IMR-90 (cell line): ENCODE results near the gene CST1. TPM values are rescaled to one million over a fixed set of nuclear protein-coding genes. Genes with fewer than 3 reads are reported as not detected.

ENCODE experiments used
- ATAC-seq: fragments of 200-7000 bp; cut with Tn5 transposase; 2 replicates; pipeline ENCODE4 v1.9.1; 2020; ENCODE audit warnings: low read depth, mild to moderate bottlenecking, moderate library complexity
- BruUV-seq: library from RNA; stranded (reverse); fragments of 400-500 nt; replicated peaks from 2 replicates; lab custom pipeline; 2021; lab: Mats Ljungman, UMichigan
- CTCF ChIA-PET: fragments of 300-600 bp; formaldehyde crosslinking; extraction: SDS; loops from one replicate; lab custom pipeline; 2021; ENCODE audit warnings: antibody characterized with exemption; lab: Yijun Ruan, JAX
- POLR2A ChIA-PET: fragments of 300-600 bp; sonication (Branson Sonifier 250); formaldehyde crosslinking; loops from one replicate; lab custom pipeline; 2022; ENCODE audit warnings: antibody characterized with exemption; ENCODE audit not compliant: unreplicated experiment; lab: Charles Lee
- DNase-seq: peaks from one replicate; pipeline ENCODE4 v3.0.0; 2013
- H2AFZ ChIP-seq: replicated peaks from 2 replicates; pipeline ENCODE3; 2013; ENCODE audit warnings: low read length, mild to moderate bottlenecking; ENCODE audit not compliant: poor library complexity
- H2AK5ac ChIP-seq: 2 replicates; pipeline ENCODE4 v1.6.1; 2013; ENCODE audit warnings: low read depth, low read length, inconsistent platforms
- H2AK9ac ChIP-seq: replicated peaks from 2 replicates; pipeline ENCODE3; 2013; ENCODE audit warnings: mild to moderate bottlenecking, low read depth, low read length, moderate library complexity; ENCODE audit not compliant: poor library complexity
- H2BK120ac ChIP-seq: 2 replicates; pipeline ENCODE4 v1.6.1; 2013; ENCODE audit warnings: low read depth, low read length, inconsistent platforms
- H2BK15ac ChIP-seq: 3 replicates; pipeline ENCODE4 v1.6.1; 2013; ENCODE audit warnings: low read depth, low read length, inconsistent platforms
- H2BK20ac ChIP-seq: 2 replicates; pipeline ENCODE4 v1.6.1; 2013; ENCODE audit warnings: low read depth, mild to moderate bottlenecking, inconsistent platforms, low read length, moderate library complexity
- H2BK5ac ChIP-seq: 2 replicates; pipeline ENCODE4 v1.6.1; 2013; ENCODE audit warnings: mild to moderate bottlenecking, low read depth, low read length, inconsistent platforms; ENCODE audit not compliant: poor library complexity, severe bottlenecking
- H3K14ac ChIP-seq: replicated peaks from 2 replicates; pipeline ENCODE4 v1.6.1; 2013; ENCODE audit warnings: low read depth, low read length, inconsistent platforms
- H3K18ac ChIP-seq: 2 replicates; pipeline ENCODE4 v1.6.1; 2013; ENCODE audit warnings: low read depth, low read length, control low read depth
- H3K23ac ChIP-seq: 2 replicates; pipeline ENCODE4 v1.6.1; 2013; ENCODE audit warnings: low read depth, low read length, inconsistent platforms
- H3K27ac ChIP-seq: 2 replicates; pipeline ENCODE4 v1.5.1; 2013; ENCODE audit warnings: mild to moderate bottlenecking, control low read depth, low read length; ENCODE audit not compliant: insufficient read depth
- H3K27me3 ChIP-seq: 2 replicates; pipeline ENCODE4 v1.6.1; 2013; ENCODE audit warnings: low read length; ENCODE audit not compliant: control insufficient read depth, insufficient read depth
- H3K36me3 ChIP-seq: 2 replicates; pipeline ENCODE4 v1.6.1; 2013; ENCODE audit warnings: low read length, mixed read lengths; ENCODE audit not compliant: control insufficient read depth, insufficient read depth
- H3K4ac ChIP-seq: 2 replicates; pipeline ENCODE4 v1.6.1; 2013; ENCODE audit warnings: low read depth, low read length, inconsistent platforms
- H3K4me1 ChIP-seq: 2 replicates; pipeline ENCODE4 v1.6.1; 2013; ENCODE audit warnings: low read length, mixed read lengths; ENCODE audit not compliant: control insufficient read depth, insufficient read depth
- H3K4me2 ChIP-seq: 2 replicates; pipeline ENCODE4 v1.6.1; 2013; ENCODE audit warnings: low read depth, mild to moderate bottlenecking, control low read depth, low read length, moderate library complexity
- H3K4me3 ChIP-seq: 2 replicates; pipeline ENCODE4 v1.5.1; 2013; ENCODE audit warnings: low read depth, mild to moderate bottlenecking, control low read depth, low read length, moderate library complexity; ENCODE audit not compliant: insufficient read depth
- H3K56ac ChIP-seq: 2 replicates; pipeline ENCODE4 v1.6.1; 2013; ENCODE audit warnings: low read length, inconsistent platforms; ENCODE audit not compliant: insufficient read depth; ENCODE audit errors: extremely low read depth
- H3K79me1 ChIP-seq, 2 experiments: 2 replicates each; pipeline ENCODE4 v1.6.1; 2013; ENCODE audit warnings: low read length in 2 of 2, inconsistent platforms in 1 of 2, low read depth in 1 of 2
- H3K9ac ChIP-seq: 2 replicates; pipeline ENCODE4 v1.6.1; 2013; ENCODE audit warnings: low read depth, low read length, control low read depth
- H3K9me1 ChIP-seq: 2 replicates; pipeline ENCODE4 v1.6.1; 2013; ENCODE audit warnings: low read length, inconsistent platforms; ENCODE audit not compliant: insufficient read depth
- H3K9me3 ChIP-seq: 2 replicates; pipeline ENCODE4 v1.6.1; 2013; ENCODE audit warnings: low read length; ENCODE audit not compliant: control insufficient read depth, insufficient read depth
- H4K20me1 ChIP-seq: 2 replicates; pipeline ENCODE4 v1.6.1; 2013; ENCODE audit warnings: low read length, inconsistent platforms; ENCODE audit not compliant: insufficient read depth
- H4K5ac ChIP-seq: 2 replicates; pipeline ENCODE4 v1.6.1; 2013; ENCODE audit warnings: mild to moderate bottlenecking, low read depth, low read length, control low read depth
- H4K8ac ChIP-seq, 2 experiments: 2 replicates each; pipeline ENCODE4 v1.6.1; 2013; ENCODE audit warnings: low read depth in 2 of 2, low read length in 2 of 2, control low read depth in 1 of 2, inconsistent platforms in 1 of 2
- H4K91ac ChIP-seq: 2 replicates; pipeline ENCODE4 v1.6.1; 2013; ENCODE audit warnings: low read depth, low read length, inconsistent platforms; ENCODE audit not compliant: insufficient read depth
- BHLHE40 ChIP-seq: fragments of 150-350 bp; IDR thresholded peaks from 2 replicates; pipeline ENCODE4 v1.6.1; 2016; ENCODE audit warnings: mild to moderate bottlenecking, low read depth, low read length
- CEBPB ChIP-seq: IDR thresholded peaks from 2 replicates; pipeline ENCODE4 v1.6.1; 2012; ENCODE audit warnings: low read depth, low read length, improper control_type of control experiment
- CHD1 ChIP-seq: IDR thresholded peaks from 2 replicates; pipeline ENCODE4 v1.6.1; 2012; ENCODE audit warnings: low read depth, low read length, improper control_type of control experiment
- CTCF ChIP-seq: conservative IDR thresholded peaks from 2 replicates; pipeline ENCODE4 v1.5.1; 2012; ENCODE audit warnings: mild to moderate bottlenecking, low read depth, low read length, improper control_type of control experiment
- FOS ChIP-seq: fragments of 150-350 bp; IDR thresholded peaks from 2 replicates; pipeline ENCODE4 v1.6.1; 2016; ENCODE audit warnings: low read depth, low read length
- MAFK ChIP-seq: IDR thresholded peaks from 2 replicates; pipeline ENCODE4 v1.6.1; 2012; ENCODE audit warnings: low read depth, low read length, improper control_type of control experiment
- MAZ ChIP-seq: IDR thresholded peaks from 2 replicates; pipeline ENCODE4 v1.6.1; 2012; ENCODE audit warnings: low read depth, mild to moderate bottlenecking, low read length, improper control_type of control experiment, moderate library complexity, borderline replicate concordance
- MXI1 ChIP-seq: IDR thresholded peaks from 2 replicates; pipeline ENCODE4 v1.6.1; 2012; ENCODE audit warnings: low read depth, mild to moderate bottlenecking, low read length, moderate library complexity, borderline replicate concordance
- NFE2L2 ChIP-seq: fragments of 150-350 bp; IDR thresholded peaks from 2 replicates; pipeline ENCODE4 v1.6.1; 2016; ENCODE audit warnings: low read depth, mild to moderate bottlenecking, low read length
- POLR2A ChIP-seq: IDR thresholded peaks from 2 replicates; pipeline ENCODE4 v1.6.1; 2012; ENCODE audit warnings: mild to moderate bottlenecking, low read depth, low read length
- RAD21 ChIP-seq: IDR thresholded peaks from 2 replicates; pipeline ENCODE4 v1.6.1; 2012; ENCODE audit warnings: low read length, improper control_type of control experiment
- RCOR1 ChIP-seq: IDR thresholded peaks from 2 replicates; pipeline ENCODE4 v1.6.1; 2012; ENCODE audit warnings: mild to moderate bottlenecking, low read length, improper control_type of control experiment; ENCODE audit not compliant: insufficient replicate concordance
- RFX5 ChIP-seq: IDR thresholded peaks from 2 replicates; pipeline ENCODE4 v1.8.0; 2012; ENCODE audit warnings: low read depth, mild to moderate bottlenecking, low read length, moderate library complexity
- SMC3 ChIP-seq: fragments of 150-350 bp; IDR thresholded peaks from 2 replicates; pipeline ENCODE4 v1.6.1; 2016; ENCODE audit warnings: low read depth, mild to moderate bottlenecking, antibody characterized with exemption, low read length, moderate library complexity
- WGBS, 2 experiments: methylation state at CpG; one replicate each; pipeline versions ENCODE4 v1.1.5 to v1.1.7; 2013; ENCODE audit warnings: missing lambda C conversion rate in 2 of 2; ENCODE audit not compliant: insufficient read length in 1 of 2; ENCODE audit errors: extremely low coverage in 2 of 2; 5-methylcytosine and 5-hydroxymethylcytosine counted together
- dilution Hi-C: fragments of 300-500 bp; cut with HindIII; formaldehyde crosslinking; loops from one replicate; pipeline ENCODE4 v1.14.3; 2018; ENCODE audit warnings: low sequenced_read_pairs; ENCODE audit not compliant: unreplicated experiment
- in situ Hi-C: fragments of 300-500 bp; cut with MboI; formaldehyde crosslinking; loops from 3 replicates; pipeline ENCODE4 v1.14.3; 2019; ENCODE audit warnings: low sequenced_read_pairs, inconsistent platforms, mixed read lengths
- intact Hi-C: fragments of 100-400 bp; cut with micrococcal nuclease; formaldehyde crosslinking; loops from 2 replicates; pipeline ENCODE4 v1.10.0; 2022
- polyA plus RNA-seq, 3 experiments: library from polyadenylated mRNA; depleted of rRNA; stranded (reverse); fragments of >200 nt; gene quantifications; 2 replicates each; pipeline ENCODE4 v1.2.3, GENCODE V29; 2012; ENCODE audit warnings: low replicate concordance in 1 of 3
- total RNA-seq: library from RNA; depleted of rRNA; stranded (reverse); fragments of >200 nt; gene quantifications from 2 replicates; pipeline ENCODE4 v1.2.3, GENCODE V29; 2012
- TF ChIP-seq, protein P1 (sequence below): fragments of 150-350 bp; IDR thresholded peaks from 2 replicates; pipeline ENCODE4 v1.6.1; 2017; ENCODE audit warnings: mild to moderate bottlenecking, antibody characterized with exemption, low read length, low read depth
- TF ChIP-seq, protein P2 (sequence below): fragments of 150-350 bp; IDR thresholded peaks from 2 replicates; pipeline ENCODE4 v1.6.1; 2016; ENCODE audit warnings: low read depth, mild to moderate bottlenecking, low read length, moderate library complexity, borderline replicate concordance

The CST1 gene
- total and polyA plus RNA-seq, 2 of the 4 experiments (the other 2 are of a cell fraction), result not detected

DNA sequence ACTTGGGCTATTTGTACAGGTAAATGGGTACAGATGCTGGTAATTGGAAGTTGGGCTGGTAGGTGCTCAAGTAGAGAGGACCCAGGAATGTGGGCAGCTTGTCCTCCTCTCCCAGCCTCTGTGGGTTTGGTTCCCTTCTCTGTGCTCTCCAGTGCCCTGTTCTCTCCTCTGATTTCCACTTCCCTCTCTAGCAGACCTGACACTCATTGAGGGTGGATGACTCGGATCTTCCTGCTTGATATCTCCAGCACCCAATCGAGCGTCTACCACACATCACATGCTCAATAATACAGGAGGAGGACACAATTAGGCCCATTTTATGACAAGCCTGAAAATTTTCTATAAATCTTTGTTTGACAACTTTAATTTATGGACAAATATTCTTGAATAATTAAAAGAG, 23.7 kb downstream of the CST1 start:
- H3K27ac ChIP-seq, result no peak overlapping the region
- no peak overlapping the region for H2AK5ac ChIP-seq
- H3K14ac ChIP-seq, result no peak overlapping the region
- H2BK120ac ChIP-seq, result no peak overlapping the region
- H4K20me1 ChIP-seq, result no peaks in the 10 kb centered on the region
- DNase-seq (no peak), ATAC-seq (no peak)
- dilution Hi-C loops (no loop called here), in situ Hi-C loops (no loop called here), intact Hi-C loops (loop anchor here (10.0 kb wide), 1 partner anchor 62 kb away; no protein-coding TSS in a partner anchor)
- no peak overlapping the region for H3K4ac ChIP-seq
- BruUV-seq, result no TSS peak
- ChIA-PET CTCF (no interaction called here), POLR2A (no interaction called here)
- H3K27me3 ChIP-seq, result peaks cover 2% of the 10 kb centered on the region
- TF ChIP-seq, protein P1, sequence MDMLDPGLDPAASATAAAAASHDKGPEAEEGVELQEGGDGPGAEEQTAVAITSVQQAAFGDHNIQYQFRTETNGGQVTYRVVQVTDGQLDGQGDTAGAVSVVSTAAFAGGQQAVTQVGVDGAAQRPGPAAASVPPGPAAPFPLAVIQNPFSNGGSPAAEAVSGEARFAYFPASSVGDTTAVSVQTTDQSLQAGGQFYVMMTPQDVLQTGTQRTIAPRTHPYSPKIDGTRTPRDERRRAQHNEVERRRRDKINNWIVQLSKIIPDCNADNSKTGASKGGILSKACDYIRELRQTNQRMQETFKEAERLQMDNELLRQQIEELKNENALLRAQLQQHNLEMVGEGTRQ, result no peak
- TF ChIP-seq NFE2L2 (no peak), BHLHE40 (no peak), SMC3 (no peak), RAD21 (no peak), MAZ (no peak), RCOR1 (no peak), CHD1 (no peak), FOS (no peak), MAFK (no peak), MXI1 (no peak), CEBPB (no peak), RFX5 (no peak), CTCF (no peak), POLR2A (no peak)
- TF ChIP-seq, protein P2, sequence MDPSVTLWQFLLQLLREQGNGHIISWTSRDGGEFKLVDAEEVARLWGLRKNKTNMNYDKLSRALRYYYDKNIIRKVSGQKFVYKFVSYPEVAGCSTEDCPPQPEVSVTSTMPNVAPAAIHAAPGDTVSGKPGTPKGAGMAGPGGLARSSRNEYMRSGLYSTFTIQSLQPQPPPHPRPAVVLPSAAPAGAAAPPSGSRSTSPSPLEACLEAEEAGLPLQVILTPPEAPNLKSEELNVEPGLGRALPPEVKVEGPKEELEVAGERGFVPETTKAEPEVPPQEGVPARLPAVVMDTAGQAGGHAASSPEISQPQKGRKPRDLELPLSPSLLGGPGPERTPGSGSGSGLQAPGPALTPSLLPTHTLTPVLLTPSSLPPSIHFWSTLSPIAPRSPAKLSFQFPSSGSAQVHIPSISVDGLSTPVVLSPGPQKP, result no peak
- no peaks in the 10 kb centered on the region for H3K9me3 ChIP-seq
- no peak overlapping the region for H2BK5ac ChIP-seq
- no peak overlapping the region for H3K9ac ChIP-seq
- H3K9me1 ChIP-seq, result no peaks in the 10 kb centered on the region
- no peaks in the 10 kb centered on the region for H3K79me1 ChIP-seq
- H2AK9ac ChIP-seq, result no peak overlapping the region
- H3K23ac ChIP-seq, result no peak overlapping the region
- no peak overlapping the region for H2BK15ac ChIP-seq
- H4K91ac ChIP-seq, result no peak overlapping the region
- WGBS, 2 experiments, result no CpG with 5 or more reads among the region's 3 CpGs
- no peak overlapping the region for H3K4me2 ChIP-seq
- H4K5ac ChIP-seq, result no peak overlapping the region
- no peaks in the 10 kb centered on the region for H3K4me1 ChIP-seq
- no peak overlapping the region for H3K18ac ChIP-seq
- no peak overlapping the region for H3K56ac ChIP-seq
- H3K36me3 ChIP-seq, result no peaks in the 10 kb centered on the region
- H3K4me3 ChIP-seq, result no peak overlapping the region
- H2BK20ac ChIP-seq, result no peak overlapping the region
- no peak overlapping the region for H4K8ac ChIP-seq
- no peak overlapping the region for H2AFZ ChIP-seq
